Hepatocyte (in vitro differentiated cells): Measurements from ENCODE around the gene SLC22A12. TPM values are rescaled to one million over a fixed set of nuclear protein-coding genes. Genes with fewer than 3 reads are reported as not detected.

ENCODE experiments used
- DNase-seq: peaks from one replicate; pipeline ENCODE4 v3.0.0-alpha.2; 2016; ENCODE audit warnings: low spot score
- H2AFZ ChIP-seq: fragments of 200-600 bp; sonication (generic); 2 replicates; pipeline ENCODE4 v1.6.0; 2016; ENCODE audit warnings: antibody characterized with exemption, mild to moderate bottlenecking
- H3K27ac ChIP-seq: fragments of 200-600 bp; sonication (generic); 2 replicates; pipeline ENCODE4 v1.5.1; 2016; ENCODE audit warnings: mild to moderate bottlenecking
- H3K27me3 ChIP-seq: fragments of 200-600 bp; sonication (generic); 2 replicates; pipeline ENCODE4 v1.6.1; 2016
- H3K36me3 ChIP-seq: fragments of 200-600 bp; sonication (generic); replicated peaks from 2 replicates; pipeline ENCODE4 v1.5.1; 2016; ENCODE audit warnings: low read depth; ENCODE audit not compliant: insufficient read depth
- H3K4me1 ChIP-seq: fragments of 200-600 bp; sonication (generic); 2 replicates; pipeline ENCODE4 v1.5.1; 2016; ENCODE audit warnings: mild to moderate bottlenecking, moderate library complexity; ENCODE audit not compliant: insufficient read depth
- H3K4me2 ChIP-seq: fragments of 200-600 bp; sonication (generic); 2 replicates; pipeline ENCODE4 v1.6.0; 2016
- H3K4me3 ChIP-seq: fragments of 200-600 bp; sonication (generic); 2 replicates; pipeline ENCODE4 v1.5.1; 2016; ENCODE audit warnings: mild to moderate bottlenecking
- H3K79me2 ChIP-seq: fragments of 200-600 bp; sonication (generic); 2 replicates; pipeline ENCODE4 v1.6.0; 2017; ENCODE audit warnings: mild to moderate bottlenecking
- H3K9me2 ChIP-seq: fragments of 200-600 bp; sonication (generic); replicated peaks from 2 replicates; pipeline ENCODE4 v1.6.0; 2017; ENCODE audit warnings: mild to moderate bottlenecking; ENCODE audit not compliant: insufficient read depth
- H3K9me3 ChIP-seq: fragments of 200-600 bp; sonication (generic); 2 replicates; pipeline ENCODE4 v1.5.1; 2016; ENCODE audit warnings: low read depth, mild to moderate bottlenecking
- H4K20me1 ChIP-seq: fragments of 200-600 bp; sonication (generic); 2 replicates; pipeline ENCODE4 v1.6.0; 2016; ENCODE audit warnings: mild to moderate bottlenecking; ENCODE audit not compliant: insufficient read depth, poor library complexity, severe bottlenecking
- CTCF ChIP-seq: fragments of 200-600 bp; sonication (generic); IDR thresholded peaks from 2 replicates; pipeline ENCODE4 v1.5.1; 2016; ENCODE audit warnings: antibody characterized with exemption, mild to moderate bottlenecking; ENCODE audit not compliant: poor library complexity
- EZH2 ChIP-seq: fragments of 200-600 bp; sonication (generic); IDR thresholded peaks from 2 replicates; pipeline ENCODE4 v1.6.1; 2016; ENCODE audit warnings: antibody characterized with exemption, mild to moderate bottlenecking, borderline replicate concordance
- EZH2phosphoT487 ChIP-seq: fragments of 200-600 bp; sonication (generic); IDR thresholded peaks from one replicate; pipeline ENCODE4 v1.6.1; 2018; ENCODE audit warnings: antibody characterized with exemption, mild to moderate bottlenecking, low read depth, moderate library complexity; ENCODE audit not compliant: unreplicated experiment, severe bottlenecking
- WGBS: methylation state at CpG from one replicate; pipeline ENCODE4 v1.1.6; 2016; ENCODE audit warnings: low lambda C conversion rate; ENCODE audit errors: missing lambda C conversion rate; 5-methylcytosine and 5-hydroxymethylcytosine counted together
- polyA plus RNA-seq: library from polyadenylated mRNA; unstranded; fragments of >200 nt; fragmentation: Nextera tagmentation; extraction: Ambion mirVana; gene quantifications from 2 replicates; pipeline ENCODE4 v1.2.1, GENCODE V29; 2016
- total RNA-seq: library from RNA; depleted of rRNA; stranded (reverse); fragments of >200 nt; gene quantifications from 2 replicates; pipeline ENCODE4 v1.2.3, GENCODE V29; 2014

Gene SLC22A12
- total and polyA plus RNA-seq, 2 experiments from 2014 or later: 0.11 TPM; not detected in 1

- Histone ChIP-seq H4K20me1 (no peaks in the 10 kb centered on the region), H3K9me2 (no peaks in the 10 kb centered on the region), H3K27me3 (peaks cover 8% of the 10 kb centered on the region), H3K27ac (no peak overlapping the region), H3K36me3 (no peaks in the 10 kb centered on the region), H3K79me2 (no peaks in the 10 kb centered on the region), H2AFZ (no peak overlapping the region), H3K4me2 (no peak overlapping the region), H3K4me3 (no peak overlapping the region), H3K4me1 (peaks cover 26% of the 10 kb centered on the region), H3K9me3 (no peaks in the 10 kb centered on the region)
- WGBS: 60% methylated on average over 13 of the region's 13 CpGs
- DNase-seq: peak; percentile 72
- TF ChIP-seq EZH2phosphoT487: no peak
- TF ChIP-seq CTCF: peak; percentile 98
- TF ChIP-seq EZH2: no peak
These were observed 37.3 kb upstream of the SLC22A12 start for GRCh38 chr11:64553554-64554201.

- no peaks in the 10 kb centered on the region for H3K36me3 ChIP-seq
- peaks cover 26% of the 10 kb centered on the region for H3K4me1 ChIP-seq
- H3K27me3 ChIP-seq: peaks cover 8% of the 10 kb centered on the region
- no peaks in the 10 kb centered on the region for H3K79me2 ChIP-seq
- no peak for TF ChIP-seq CTCF
- no peak for TF ChIP-seq EZH2
- TF ChIP-seq EZH2phosphoT487: no peak
- DNase-seq: no peak
- no peaks in the 10 kb centered on the region for H3K9me3 ChIP-seq
- H3K4me3 ChIP-seq: no peak overlapping the region
- WGBS: 92% methylated on average over 26 of the region's 26 CpGs
- H3K9me2 ChIP-seq: no peaks in the 10 kb centered on the region
- H2AFZ ChIP-seq: no peak overlapping the region
- H3K4me2 ChIP-seq: peak overlapping the region; percentile 57
- peak overlapping the region; percentile 78 for H3K27ac ChIP-seq
- no peaks in the 10 kb centered on the region for H4K20me1 ChIP-seq
These were observed 34.8 kb upstream of the SLC22A12 start for GRCh38 chr11:64556044-64556720.

GRCh38 chr11:64556721-64557250, 34.2 kb upstream of the SLC22A12 start:
- Histone ChIP-seq H3K4me1 (peaks cover 26% of the 10 kb centered on the region), H3K4me3 (no peak overlapping the region), H3K4me2 (no peak overlapping the region), H2AFZ (no peak overlapping the region), H4K20me1 (no peaks in the 10 kb centered on the region), H3K9me2 (no peaks in the 10 kb centered on the region), H3K79me2 (no peaks in the 10 kb centered on the region), H3K36me3 (no peaks in the 10 kb centered on the region), H3K27me3 (peaks cover 7% of the 10 kb centered on the region), H3K27ac (peak overlapping the region; percentile 78), H3K9me3 (no peaks in the 10 kb centered on the region)
- WGBS: 97% methylated on average over 12 of the region's 12 CpGs
- TF ChIP-seq CTCF: no peak
- TF ChIP-seq EZH2phosphoT487: no peak
- TF ChIP-seq EZH2: no peak
- DNase-seq: no peak
